Femur (tissue), 1 donor: Measurements from ENCODE around the gene DNAAF3.
"Not testable (repeated sequence)": the region's sequence is repeated elsewhere in the genome, so short reads cannot be mapped to it uniquely, and the experiment has no call there.

Source experiments
- DNase-seq: peaks from one replicate; pipeline ENCODE4 v3.0.0-alpha.2; 2017

Gene DNAAF3

GRCh38 chr19:55175117-55175867 is 8.9 kb upstream of the DNAAF3 start:
- DNase-seq, result no peak

GRCh38 chr19:55174425-55175116 is 8.2 kb upstream of the DNAAF3 start:
- no peak for DNase-seq

- DNase-seq, result no peak
Observed at GRCh38 chr19:55173714-55174409, 7.4 kb upstream of the DNAAF3 start.

GRCh38 chr19:55173186-55173713 is 6.8 kb upstream of the DNAAF3 start:
- no peak for DNase-seq

GRCh38 chr19:55172741-55173140 is 6.3 kb upstream of the DNAAF3 start:
- no peak for DNase-seq

- DNase-seq, result not testable (repeated sequence)
Observed at GRCh38 chr19:55172318-55172717, 5.9 kb upstream of the DNAAF3 start.

- no peak for DNase-seq
Observed at GRCh38 chr19:55171440-55171839, 5.0 kb upstream of the DNAAF3 start.

- DNase-seq, result no peak
Observed at GRCh38 chr19:55169136-55169535, 2.7 kb upstream of the DNAAF3 start.

- DNase-seq, result peak; percentile 54
Observed at GRCh38 chr19:55165952-55166529, 372 bp downstream of the DNAAF3 start.

- DNase-seq, result no peak
Observed at GRCh38 chr19:55161571-55162322, 4.7 kb downstream of the DNAAF3 start.

GRCh38 chr19:55160986-55161365 is 5.4 kb downstream of the DNAAF3 start:
- no peak for DNase-seq

- DNase-seq, result peak; percentile 86
Observed at GRCh38 chr19:55160128-55160985, 6.1 kb downstream of the DNAAF3 start.

GRCh38 chr19:55158848-55159749 is 7.3 kb downstream of the DNAAF3 start:
- no peak for DNase-seq

- DNase-seq, result no peak
Observed at GRCh38 chr19:55158423-55158822, 8.0 kb downstream of the DNAAF3 start.

GRCh38 chr19:55157064-55157908 is 9.1 kb downstream of the DNAAF3 start, which contains the start of gene TNNI3:
Gene TNNI3 (minus strand): TSS chr19:55157732. CDS start chr19:55157589, 143 bp downstream.
- no peak for DNase-seq

GRCh38 chr19:55156202-55157063 is 10.0 kb downstream of the DNAAF3 start:
- DNase-seq, result peak; percentile 44

- DNase-seq, result not testable (repeated sequence)
Observed at GRCh38 chr19:55155784-55156183, 10.6 kb downstream of the DNAAF3 start.

GRCh38 chr19:55153652-55154264 is 12.7 kb downstream of the DNAAF3 start:
- DNase-seq, result no peak
